GM18526 (cell line): ENCODE results near the gene ARMC2.

Experiments used
- POLR2A ChIP-seq: IDR thresholded peaks from 3 replicates; pipeline ENCODE4 v1.6.1; 2011; ENCODE audit not compliant: insufficient read length; ENCODE audit errors: extremely low read depth

The ARMC2 gene

GRCh38 chr6:108968325-108969316 is 120.4 kb downstream of the ARMC2 start:
- TF ChIP-seq POLR2A = no peak

- no peak for TF ChIP-seq POLR2A
Measured at GRCh38 chr6:108969776-108970175, 121.6 kb downstream of the ARMC2 start.

GRCh38 chr6:108974201-108974600 is 126.0 kb downstream of the ARMC2 start:
- TF ChIP-seq POLR2A = no peak

GRCh38 chr6:108982154-108983113 is 134.2 kb downstream of the ARMC2 start:
- TF ChIP-seq POLR2A = no peak

GRCh38 chr6:108983151-108983550 is 134.9 kb downstream of the ARMC2 start:
- no peak for TF ChIP-seq POLR2A

GRCh38 chr6:108985301-108985700 is 137.1 kb downstream of the ARMC2 start:
- no peak for TF ChIP-seq POLR2A

- TF ChIP-seq POLR2A = no peak
Measured at GRCh38 chr6:108987156-108987555, 138.9 kb downstream of the ARMC2 start.

- TF ChIP-seq POLR2A = no peak
Measured at GRCh38 chr6:108988296-108988695, 140.1 kb downstream of the ARMC2 start.

- TF ChIP-seq POLR2A = no peak
Measured at GRCh38 chr6:108988765-108989164, 140.5 kb downstream of the ARMC2 start.

- TF ChIP-seq POLR2A = no peak
Measured at GRCh38 chr6:108989700-108990099, 141.5 kb downstream of the ARMC2 start.

GRCh38 chr6:108993876-108994275 is 145.7 kb downstream of the ARMC2 start:
- TF ChIP-seq POLR2A = no peak

GRCh38 chr6:108995296-108995695 is 147.1 kb downstream of the ARMC2 start:
- no peak for TF ChIP-seq POLR2A

GRCh38 chr6:108996208-108996607 is 148.0 kb downstream of the ARMC2 start:
- TF ChIP-seq POLR2A = no peak

GRCh38 chr6:108998485-108998884 is 150.3 kb downstream of the ARMC2 start:
- no peak for TF ChIP-seq POLR2A

- no peak for TF ChIP-seq POLR2A
Measured at GRCh38 chr6:108999428-108999827, 151.2 kb downstream of the ARMC2 start.

- TF ChIP-seq POLR2A = no peak
Measured at GRCh38 chr6:109000289-109000688, 152.1 kb downstream of the ARMC2 start.
